Stimulated activated CD8-positive, alpha-beta memory T cell treated with anti-CD3 and anti-CD28 coated beads, Interleukin-15, amount 100 ng/mL, for 4 hours (primary cell): ENCODE measurements around the gene MON1A.
A peak's percentile ranks its signal among the peaks of the same experiment; 100 is the strongest.
"Not testable (repeated sequence)": the region's sequence is repeated elsewhere in the genome, so short reads cannot be mapped to it uniquely, and the experiment has no call there.

Source experiments
- DNase-seq, 2 donors: peaks; one replicate each; pipeline ENCODE4 v3.0.0-alpha.2; 2020; ENCODE audit warnings: low read depth in 2 of 2

MON1A gene

GRCh38 chr3:49917806-49918590, 11.6 kb downstream of the MON1A start:
- DNase-seq, result not testable (repeated sequence)

- no peak for DNase-seq
Measured at GRCh38 chr3:49916686-49917085, 12.9 kb downstream of the MON1A start.

- DNase-seq, result no peak
Measured at GRCh38 chr3:49914906-49915305, 14.7 kb downstream of the MON1A start.

- DNase-seq, result no peak
Measured at GRCh38 chr3:49912881-49913281, 16.7 kb downstream of the MON1A start.

GRCh38 chr3:49911611-49912010, 18.0 kb downstream of the MON1A start:
- no peak for DNase-seq

- no peak for DNase-seq
Measured at GRCh38 chr3:49911124-49911420, 18.5 kb downstream of the MON1A start.

- no peak for DNase-seq
Measured at GRCh38 chr3:49910409-49911123, 19.0 kb downstream of the MON1A start.

GRCh38 chr3:49908373-49909199, 21.0 kb downstream of the MON1A start:
- DNase-seq, result no peak

- no peak for DNase-seq
Measured at GRCh38 chr3:49906073-49906743, 23.4 kb downstream of the MON1A start.

GRCh38 chr3:49904448-49904847, 25.2 kb downstream of the MON1A start:
- DNase-seq, result not testable (repeated sequence)

- DNase-seq, result peak; percentile 43 to 49
Measured at GRCh38 chr3:49903451-49904424, 25.9 kb downstream of the MON1A start, which contains the start of gene MST1R. Gene MST1R (minus strand): TSS chr3:49903873. CDS start chr3:49903609, 264 bp downstream.

- DNase-seq, result no peak
Measured at GRCh38 chr3:49902511-49903345, 26.9 kb downstream of the MON1A start.

- no peak for DNase-seq
Measured at GRCh38 chr3:49901366-49902339, 28.0 kb downstream of the MON1A start.

GRCh38 chr3:49900491-49901153, 29.0 kb downstream of the MON1A start:
- no peak for DNase-seq

GRCh38 chr3:49899815-49900214, 29.8 kb downstream of the MON1A start:
- no peak for DNase-seq

- DNase-seq, result no peak
Measured at GRCh38 chr3:49898991-49899390, 30.6 kb downstream of the MON1A start.

- no peak for DNase-seq
Measured at GRCh38 chr3:49896345-49896744, 33.3 kb downstream of the MON1A start.

GRCh38 chr3:49895791-49896190, 33.8 kb downstream of the MON1A start:
- DNase-seq, result no peak
